GM18499 (cell line): ENCODE data around the gene SLCO4A1.
A peak's percentile ranks its signal among the peaks of the same experiment; 100 is the strongest.

Experiments used
- ATAC-seq: cut with Tn5 transposase; IDR thresholded peaks from one replicate; pipeline ENCODE4 v1.9.1; 2021; ENCODE audit warnings: moderate number of reproducible peaks; ENCODE audit not compliant: insufficient read depth, unreplicated experiment

Gene SLCO4A1

DNA sequence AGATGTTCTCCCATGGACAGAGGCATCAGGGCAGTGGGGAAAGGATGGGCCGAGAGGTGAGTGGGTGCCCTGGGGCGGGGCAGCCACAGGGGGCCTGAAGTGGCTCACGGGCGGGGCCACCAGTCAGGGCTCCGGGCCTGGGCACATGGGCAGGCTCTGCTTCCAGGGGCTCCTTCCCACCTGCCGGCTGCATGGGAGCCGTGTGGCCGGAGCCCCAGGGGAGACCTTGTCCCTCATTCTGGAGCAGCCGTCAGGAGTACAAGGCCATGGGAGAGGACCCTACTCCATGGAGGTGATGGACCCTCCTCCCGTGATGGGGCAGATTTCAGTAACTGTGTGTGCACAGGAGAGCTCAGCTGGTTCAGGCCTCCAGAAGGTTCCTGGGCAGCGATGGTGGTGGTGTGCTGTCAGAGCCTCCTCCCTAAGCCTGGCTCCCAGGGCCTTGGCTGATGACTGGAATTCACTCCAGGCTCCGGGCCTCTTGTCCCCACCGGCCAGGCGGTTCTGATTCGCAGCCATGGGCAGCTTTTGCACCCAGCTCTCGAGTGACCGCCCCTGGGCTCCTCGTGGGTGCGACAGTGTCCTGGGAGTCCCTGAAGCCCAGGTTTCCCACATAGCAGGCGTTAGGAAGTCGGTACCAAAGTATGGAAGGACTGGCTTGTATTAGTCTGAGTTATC is 6.2 kb downstream of the SLCO4A1 start:
- no peak for ATAC-seq

DNA sequence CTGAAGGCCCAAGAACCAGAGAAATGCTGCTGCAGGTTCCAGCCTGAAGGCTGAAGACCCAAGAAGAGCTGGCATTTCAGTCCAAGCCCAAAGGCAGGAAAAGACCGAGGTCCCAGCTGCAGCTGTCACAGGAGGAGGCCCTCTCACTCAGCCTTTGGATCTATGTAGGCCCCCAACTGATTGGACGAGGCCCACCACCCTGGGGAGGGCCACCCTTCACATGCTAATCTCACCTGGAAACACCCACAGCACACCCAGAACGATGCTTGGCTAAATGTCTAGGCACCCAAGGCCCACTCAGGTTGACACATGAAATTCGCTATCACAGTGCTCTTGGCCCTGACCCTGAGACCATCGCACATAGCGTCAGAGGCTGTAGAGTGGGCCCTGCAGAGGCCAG is 6.8 kb downstream of the SLCO4A1 start:
- ATAC-seq: no peak

DNA sequence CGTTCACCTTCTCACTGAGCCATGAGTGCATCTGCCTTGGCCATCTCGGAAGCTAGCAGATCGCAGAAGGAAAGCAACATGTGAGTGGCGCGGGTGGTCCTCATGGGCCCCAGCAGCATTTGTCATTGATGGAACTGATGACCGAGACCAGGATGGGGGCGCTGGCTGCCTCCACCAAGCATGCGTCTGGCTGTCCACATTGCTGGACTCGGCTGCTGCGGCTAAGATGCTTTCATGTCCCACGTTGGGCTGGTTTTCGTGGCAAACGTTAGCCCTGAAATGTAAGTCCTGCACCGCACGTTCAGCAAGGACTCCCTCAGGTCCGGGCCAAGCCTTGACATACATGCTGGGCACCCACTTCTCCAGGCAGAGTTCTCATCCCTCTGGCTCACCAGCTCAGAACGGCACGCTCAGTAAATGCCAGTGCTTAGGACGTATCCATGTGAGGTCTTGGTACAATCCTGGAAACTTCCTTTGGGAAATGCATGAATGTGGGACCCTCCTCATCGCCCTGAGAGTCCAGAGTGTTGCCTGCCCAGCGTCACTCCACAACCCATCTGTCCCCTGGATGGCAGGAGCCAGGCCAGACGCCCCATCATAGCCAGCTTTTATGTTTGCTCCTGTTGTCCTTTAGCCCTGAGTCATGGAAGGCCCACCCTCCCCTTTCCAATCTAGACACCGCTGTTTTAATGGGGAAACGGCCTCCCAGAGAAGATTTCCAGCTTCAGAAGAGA is 8.4 kb downstream of the SLCO4A1 start:
- no peak for ATAC-seq

DNA sequence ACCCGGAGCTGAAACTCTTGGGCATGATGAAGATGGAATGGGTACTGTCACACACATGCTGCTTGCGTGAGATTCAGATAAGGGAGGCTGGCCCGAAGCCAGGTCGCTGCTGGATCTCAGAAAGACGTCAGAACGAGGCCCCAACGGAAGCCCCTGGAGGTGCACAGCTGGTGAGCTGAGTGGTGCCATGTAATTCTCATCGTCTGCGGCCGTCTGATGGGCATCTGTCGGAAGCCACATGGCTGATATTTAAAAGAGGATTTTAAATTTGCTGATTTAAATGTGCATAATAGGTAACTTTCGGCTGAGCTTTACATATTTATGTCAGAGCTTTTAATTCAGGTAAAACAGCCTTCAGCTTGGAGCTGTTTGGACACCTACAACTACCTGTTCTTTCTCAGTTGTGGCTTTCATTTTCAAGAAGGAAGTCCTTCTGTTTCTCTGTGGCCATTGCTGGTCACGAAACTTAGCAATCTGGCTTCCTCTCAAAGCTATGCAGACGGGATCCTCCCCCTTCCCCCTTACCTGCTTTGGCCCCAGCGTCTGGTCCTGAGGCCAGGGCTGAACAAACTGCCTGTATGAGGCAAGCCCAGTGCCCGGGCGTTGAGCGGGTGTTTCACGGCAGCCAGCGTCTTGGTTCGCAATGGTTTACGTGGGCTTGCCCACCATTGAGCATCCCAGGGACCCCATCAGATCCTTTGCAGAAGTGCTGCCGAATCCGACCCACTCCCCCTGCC is 9.2 kb downstream of the SLCO4A1 start:
- ATAC-seq: peak; percentile 30

DNA sequence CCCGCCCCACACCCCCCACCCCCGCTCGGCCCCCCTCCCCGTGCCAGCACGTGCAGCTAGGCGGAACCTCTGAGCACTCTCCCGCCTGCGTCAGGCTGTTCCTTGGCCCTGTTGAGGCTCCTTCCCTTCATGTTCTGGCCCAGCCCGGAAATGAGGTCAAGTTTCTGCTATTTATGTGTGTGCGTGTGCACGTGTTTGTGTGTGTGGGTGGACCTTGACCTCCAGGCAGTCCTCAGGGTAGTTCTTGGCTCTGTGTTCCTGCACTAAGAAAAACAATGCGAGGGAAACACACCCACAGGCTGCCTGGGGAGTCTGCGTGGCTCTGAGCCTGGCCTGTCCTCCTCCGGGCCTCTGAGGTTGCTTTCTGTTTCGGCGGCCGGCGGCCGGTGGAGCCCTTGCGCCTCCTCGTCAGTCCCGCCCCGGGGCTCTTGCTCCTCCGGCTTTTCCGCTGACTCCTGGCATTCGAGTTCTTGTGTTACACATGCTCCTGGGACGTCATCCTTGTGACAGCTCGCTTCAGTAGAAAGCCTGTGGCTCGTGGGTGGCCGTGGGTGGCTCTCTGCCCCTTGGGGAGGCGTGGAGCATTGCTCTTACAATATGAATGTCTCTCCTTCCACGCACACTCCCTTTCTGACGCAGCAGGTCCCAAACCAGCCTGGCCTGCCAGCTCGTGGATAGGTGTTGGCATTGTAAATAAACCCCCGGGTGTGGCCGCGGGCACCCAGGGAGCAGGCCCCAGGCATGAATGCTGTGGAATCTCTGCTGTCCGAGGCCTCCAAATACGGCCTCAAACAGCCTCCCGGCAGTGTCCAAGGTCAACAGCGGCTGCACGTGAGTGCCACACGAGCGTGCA is 10.0 kb downstream of the SLCO4A1 start:
- peak; percentile 47 for ATAC-seq

DNA sequence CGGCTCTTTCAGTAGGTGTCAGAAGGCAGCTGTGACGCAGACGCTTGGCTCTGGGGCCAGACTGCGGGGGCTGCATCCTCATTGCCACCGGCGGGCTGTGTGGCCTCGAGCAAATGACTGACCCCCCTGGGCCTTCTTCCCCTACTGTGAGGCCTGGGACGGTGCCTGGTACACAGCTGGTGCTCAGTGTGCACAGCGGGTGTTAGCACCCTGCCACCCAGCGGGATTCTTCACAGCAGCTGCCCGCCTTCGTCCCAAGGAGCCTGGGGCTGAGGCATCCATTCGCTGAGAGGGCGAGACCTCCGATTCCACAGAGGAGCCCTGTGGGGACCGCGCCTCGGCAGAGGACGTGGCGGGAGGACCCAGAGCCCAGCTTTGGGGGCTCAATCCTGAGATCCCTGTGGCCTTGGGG is 10.6 kb downstream of the SLCO4A1 start:
- no peak for ATAC-seq

DNA sequence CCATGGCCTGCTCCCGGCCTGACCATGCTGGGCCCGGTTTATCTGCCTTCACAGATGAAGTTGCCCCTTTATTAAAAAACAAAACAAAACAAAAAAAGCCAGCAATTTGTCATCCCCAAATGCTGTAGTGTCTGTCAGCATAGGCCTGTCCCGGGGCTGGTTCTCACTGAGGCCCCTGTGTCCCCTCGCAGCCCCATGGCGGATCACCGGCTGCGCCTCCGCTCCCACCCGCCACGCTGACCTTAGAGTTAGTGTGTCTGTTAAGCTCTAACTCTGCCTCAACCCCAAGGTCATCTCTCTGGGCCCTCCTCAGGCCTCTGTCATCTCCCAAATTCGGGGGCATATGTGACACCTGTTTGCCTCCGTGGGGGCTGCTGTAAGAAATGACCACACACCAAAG is 11.1 kb downstream of the SLCO4A1 start:
- no peak for ATAC-seq

DNA sequence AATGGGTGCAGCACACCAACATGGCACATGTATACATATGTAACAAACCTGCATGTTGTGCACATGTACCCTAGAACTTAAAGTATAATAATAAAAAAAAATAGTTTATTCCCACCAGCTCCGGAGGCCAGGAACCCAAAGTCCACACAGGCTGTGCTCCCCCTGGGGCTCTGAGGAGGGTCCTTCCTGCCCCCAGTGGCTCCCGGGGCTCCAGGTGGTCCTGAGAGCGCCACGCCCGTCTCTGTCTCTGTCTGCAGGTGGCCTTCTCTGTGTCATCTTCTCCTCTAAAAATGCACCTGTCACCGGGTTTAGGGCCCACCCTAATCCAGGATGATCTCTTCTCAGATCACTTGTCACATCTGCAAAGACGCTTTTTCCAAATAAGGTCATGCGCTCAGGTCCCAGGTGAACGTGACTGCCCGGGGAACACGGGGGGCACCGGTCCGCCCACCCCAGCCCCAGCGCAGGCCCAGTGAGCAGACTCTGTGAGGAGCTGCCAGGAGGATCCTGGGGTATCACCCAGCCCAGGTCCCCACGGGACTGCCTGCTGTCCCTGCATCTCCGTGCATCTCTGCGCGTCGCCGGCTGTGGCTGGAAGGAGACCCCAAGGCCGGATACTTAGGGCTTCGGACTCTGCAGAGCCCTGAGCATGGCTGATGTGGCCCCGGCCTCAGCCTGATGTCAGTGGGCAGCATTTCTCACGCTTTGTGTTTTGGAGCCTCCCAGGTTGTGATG is 11.8 kb downstream of the SLCO4A1 start:
- no peak for ATAC-seq

DNA sequence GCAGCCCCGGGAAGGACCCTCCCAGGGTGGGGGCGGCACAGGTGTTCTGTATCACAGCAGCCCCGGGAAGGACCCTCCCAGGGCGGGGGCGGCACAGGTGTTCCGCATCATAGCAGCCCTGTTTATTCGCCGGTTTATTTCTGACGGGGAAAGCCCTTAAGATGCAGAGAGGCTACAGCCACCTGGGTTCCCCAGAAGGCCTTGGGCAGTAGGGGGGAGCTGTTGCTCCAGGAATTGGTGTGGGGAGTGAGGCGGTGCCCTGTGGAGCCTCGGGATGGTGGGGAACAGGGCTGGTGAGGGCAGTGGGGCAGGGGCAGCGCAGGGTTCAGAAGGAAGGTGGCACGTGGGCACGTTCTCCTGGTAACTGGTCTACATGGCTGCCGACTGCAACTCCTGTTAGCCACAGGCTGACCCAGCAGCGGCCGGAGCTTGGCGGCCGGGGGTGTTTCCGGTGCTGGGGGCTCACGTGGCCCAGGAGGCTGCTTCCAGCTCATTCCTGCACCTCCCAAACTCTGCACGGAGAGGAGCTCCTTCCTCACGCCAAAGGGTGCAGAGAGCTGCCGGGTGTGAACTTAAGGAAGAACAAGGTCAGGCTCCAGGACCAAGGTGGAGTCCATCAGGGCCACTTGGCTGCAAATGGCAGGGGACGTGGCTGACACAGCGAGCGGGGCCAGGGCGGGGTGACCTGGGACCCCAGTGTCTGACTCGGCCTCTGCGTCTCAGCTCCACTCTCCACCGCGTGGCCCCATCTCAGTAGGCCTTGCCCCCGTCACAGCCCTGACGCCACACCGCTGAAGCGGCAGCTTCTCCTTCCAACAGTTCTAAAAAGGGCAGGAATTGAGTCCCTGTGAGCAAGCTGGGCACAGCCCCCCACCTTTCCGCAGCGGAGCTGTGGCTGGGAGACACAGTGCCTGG is 13.2 kb downstream of the SLCO4A1 start:
- ATAC-seq: no peak

DNA sequence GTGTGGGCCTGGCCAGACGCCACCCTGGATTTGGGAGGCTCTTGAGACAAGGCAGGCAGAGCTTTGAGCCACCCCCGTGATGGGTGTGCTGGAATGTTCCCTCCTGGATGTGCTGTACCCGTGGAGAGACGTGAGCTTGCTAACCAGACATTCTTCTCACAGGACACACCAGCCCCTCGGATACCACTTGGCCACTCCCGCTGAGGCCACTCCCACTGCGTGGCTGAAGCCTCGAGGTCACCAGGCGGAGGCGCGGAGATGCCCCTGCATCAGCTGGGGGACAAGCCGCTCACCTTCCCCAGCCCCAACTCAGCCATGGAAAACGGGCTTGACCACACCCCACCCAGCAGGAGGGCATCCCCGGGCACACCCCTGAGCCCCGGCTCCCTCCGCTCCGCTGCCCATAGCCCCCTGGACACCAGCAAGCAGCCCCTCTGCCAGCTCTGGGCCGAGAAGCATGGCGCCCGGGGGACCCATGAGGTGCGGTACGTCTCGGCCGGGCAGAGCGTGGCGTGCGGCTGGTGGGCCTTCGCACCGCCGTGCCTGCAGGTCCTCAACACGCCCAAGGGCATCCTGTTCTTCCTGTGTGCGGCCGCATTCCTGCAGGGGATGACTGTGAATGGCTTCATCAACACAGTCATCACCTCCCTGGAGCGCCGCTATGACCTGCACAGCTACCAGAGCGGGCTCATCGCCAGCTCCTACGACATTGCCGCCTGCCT is 14.1 kb downstream of the SLCO4A1 start:
- ATAC-seq: no peak

DNA sequence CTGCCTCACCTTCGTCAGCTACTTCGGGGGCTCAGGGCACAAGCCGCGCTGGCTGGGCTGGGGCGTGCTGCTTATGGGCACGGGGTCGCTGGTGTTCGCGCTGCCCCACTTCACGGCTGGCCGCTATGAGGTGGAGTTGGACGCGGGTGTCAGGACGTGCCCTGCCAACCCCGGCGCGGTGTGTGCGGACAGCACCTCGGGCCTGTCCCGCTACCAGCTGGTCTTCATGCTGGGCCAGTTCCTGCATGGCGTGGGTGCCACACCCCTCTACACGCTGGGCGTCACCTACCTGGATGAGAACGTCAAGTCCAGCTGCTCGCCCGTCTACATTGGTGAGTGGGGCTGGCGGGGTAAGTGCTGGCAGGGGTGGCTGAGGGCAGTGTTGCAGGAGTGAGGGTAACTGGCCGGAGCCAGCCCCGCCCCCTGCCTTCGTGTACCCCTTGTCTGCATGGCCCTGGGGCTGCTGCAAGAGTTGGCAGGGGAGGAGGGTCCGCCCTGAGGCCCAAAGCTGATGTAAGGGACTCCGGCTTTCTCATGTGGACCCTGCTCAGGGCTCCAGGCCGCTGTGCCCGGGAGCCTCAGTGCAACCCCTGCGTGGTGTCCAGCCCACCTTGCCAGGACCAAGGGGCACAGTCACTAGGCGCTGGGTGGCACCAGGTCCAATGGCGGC is 14.8 kb downstream of the SLCO4A1 start:
- no peak for ATAC-seq

DNA sequence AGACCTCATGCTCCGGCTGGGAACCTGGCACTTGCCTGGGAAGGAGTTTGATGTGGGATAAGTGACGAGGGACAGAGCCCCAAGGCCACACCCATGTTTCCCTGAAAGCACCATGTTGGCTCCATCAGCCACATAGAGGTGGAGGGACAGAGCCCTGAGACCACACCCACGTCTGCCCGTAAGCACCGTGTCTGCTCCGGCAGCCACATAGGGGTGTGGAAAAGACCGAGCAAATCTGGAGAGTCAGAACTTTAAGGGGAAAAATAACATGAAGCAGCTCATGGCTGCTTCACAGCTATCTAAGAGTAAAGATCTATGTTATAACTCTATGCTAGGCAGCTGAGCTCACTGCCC is 15.3 kb downstream of the SLCO4A1 start:
- no peak for ATAC-seq

DNA sequence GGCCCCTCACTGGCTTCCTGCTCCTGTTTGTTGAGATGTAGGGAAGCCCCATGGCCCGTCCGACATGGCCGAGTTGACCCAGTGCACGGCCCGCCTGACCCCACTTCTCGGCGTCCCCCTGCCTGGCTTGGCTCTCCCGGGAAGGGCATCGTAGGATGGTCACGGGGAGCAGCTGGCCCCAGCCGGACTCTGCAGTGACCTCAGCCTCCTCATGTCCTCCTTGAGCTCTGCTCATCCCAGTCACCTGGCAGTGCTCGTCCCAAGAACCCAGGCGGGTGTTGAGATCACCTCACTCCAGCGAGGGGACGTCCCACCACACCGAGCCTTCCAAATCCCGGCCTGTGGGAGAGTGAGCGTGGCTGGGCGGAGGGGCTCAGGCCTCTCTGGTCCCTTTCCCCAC is 15.7 kb downstream of the SLCO4A1 start:
- ATAC-seq: no peak

DNA sequence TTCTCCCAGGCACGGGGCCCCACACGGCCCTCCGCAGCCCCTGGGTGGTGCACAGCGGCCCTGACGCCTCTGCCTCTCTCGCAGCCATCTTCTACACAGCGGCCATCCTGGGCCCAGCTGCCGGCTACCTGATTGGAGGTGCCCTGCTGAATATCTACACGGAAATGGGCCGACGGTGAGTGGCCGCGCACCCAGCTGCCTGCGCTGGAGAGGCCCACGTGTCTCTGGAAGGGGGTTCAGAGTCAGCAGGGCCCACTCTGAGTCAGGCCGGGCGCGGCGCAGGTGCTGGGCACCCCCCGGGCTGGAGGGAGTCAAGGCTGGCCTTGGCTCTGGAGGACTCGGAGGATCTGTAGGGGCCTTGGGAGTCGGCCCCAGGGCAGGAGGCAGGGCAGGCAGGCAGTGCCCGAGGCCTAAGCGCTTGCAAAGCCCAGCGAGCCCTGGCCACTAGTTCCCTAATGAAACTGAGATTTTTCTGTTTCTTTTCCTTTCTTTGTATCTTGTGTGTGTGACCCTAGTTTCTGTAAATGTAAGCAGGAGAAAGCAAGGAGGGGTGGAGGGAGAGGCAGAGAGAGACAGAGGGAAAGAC is 16.4 kb downstream of the SLCO4A1 start:
- ATAC-seq: no peak

DNA sequence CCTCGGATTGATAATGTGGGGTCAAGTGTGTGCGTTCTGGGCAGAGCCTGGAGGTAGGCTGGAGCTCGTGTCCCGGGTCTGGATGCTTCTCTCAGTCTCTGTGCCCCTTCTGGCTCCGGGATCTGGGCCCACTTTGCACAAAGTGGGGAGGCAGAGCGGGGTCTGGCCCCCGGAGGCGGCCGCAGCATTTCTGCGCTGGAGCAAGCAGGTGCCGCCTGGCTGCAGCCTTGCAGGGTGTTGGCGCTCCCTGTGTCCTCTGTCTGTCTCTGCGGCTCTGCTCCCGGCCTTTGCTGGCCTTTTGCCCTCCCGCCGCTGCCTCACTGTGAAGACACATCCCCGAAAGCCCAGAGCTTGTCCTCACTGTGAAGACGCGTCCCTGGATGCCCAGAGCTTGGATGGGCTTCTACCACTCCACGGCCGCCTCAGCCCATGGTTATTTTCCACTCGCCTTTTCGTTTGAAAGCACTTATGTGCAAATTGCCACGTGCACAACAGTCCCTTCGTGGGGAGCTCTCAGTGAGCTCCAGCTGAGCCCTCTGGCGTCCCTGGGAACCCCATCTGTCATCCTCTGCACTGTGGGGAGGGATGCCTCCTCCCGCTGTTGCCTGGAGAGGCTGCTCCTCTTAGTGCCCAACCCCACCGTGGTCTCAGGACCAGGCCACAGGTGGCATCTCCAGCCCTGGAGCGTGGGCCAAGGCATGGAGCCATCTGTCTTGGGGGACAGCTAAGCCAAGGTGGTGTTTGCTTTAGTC is 17.4 kb downstream of the SLCO4A1 start:
- ATAC-seq: no peak

DNA sequence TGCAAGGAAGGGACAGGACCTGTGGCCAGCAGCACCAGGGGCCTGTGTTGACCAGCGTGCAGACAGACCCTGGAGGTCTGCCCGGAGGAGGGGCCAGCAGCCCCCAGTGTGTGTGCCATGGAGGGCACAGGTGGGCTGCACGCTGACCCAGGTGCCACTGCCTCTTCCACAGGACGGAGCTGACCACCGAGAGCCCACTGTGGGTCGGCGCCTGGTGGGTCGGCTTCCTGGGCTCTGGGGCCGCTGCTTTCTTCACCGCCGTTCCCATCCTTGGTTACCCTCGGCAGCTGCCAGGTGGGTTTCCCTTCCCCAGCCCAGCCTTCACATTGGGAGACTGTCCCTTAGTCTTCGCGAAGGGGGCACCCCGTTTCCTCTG is 17.9 kb downstream of the SLCO4A1 start:
- ATAC-seq: no peak

DNA sequence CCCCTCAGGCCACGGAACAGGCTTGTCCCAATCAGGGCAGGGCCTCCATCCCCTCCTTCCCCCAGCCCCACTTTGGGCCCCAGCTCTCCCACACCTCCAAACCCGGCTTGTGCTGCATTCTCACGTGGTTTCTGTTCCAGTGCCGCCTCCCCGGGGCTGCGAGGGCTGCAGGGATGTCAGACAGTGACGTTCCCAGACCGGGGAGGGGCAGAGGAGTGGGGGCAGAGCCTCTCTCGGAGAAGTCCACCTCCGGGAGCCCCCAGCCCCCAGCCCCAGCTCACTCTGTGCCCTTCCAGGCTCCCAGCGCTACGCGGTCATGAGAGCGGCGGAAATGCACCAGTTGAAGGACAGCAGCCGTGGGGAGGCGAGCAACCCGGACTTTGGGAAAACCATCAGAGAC is 18.5 kb downstream of the SLCO4A1 start:
- no peak for ATAC-seq
